Stomach smooth muscle (tissue), 2 donors: ENCODE data around the gene PRKG1.
A peak's percentile ranks its signal among the peaks of the same experiment; 100 is the strongest.

Experiments
- H3K27ac ChIP-seq: one replicate; pipeline ENCODE4 v1.7.0; 2013; ENCODE audit warnings: mild to moderate bottlenecking, low read length, inconsistent platforms
- H3K27me3 ChIP-seq, 2 donors: one replicate each; pipeline ENCODE4 v1.7.0; 2013; ENCODE audit warnings: low read length in 2 of 2; ENCODE audit not compliant: insufficient read depth in 2 of 2, control insufficient read depth in 1 of 2
- H3K36me3 ChIP-seq, 2 donors: one replicate each; pipeline ENCODE4 v1.7.0; 2013; ENCODE audit warnings: low read length in 2 of 2; ENCODE audit not compliant: control insufficient read depth in 2 of 2, insufficient read depth in 2 of 2
- H3K4me1 ChIP-seq: one replicate; pipeline ENCODE4 v1.7.0; 2013; ENCODE audit warnings: low read length; ENCODE audit not compliant: control insufficient read depth, insufficient read depth
- H3K4me3 ChIP-seq, 2 donors: one replicate each; pipeline ENCODE4 v1.7.0; 2013; ENCODE audit warnings: low read length in 2 of 2
- H3K9ac ChIP-seq, 2 donors: one replicate each; pipeline ENCODE4 v1.7.0; 2013; ENCODE audit warnings: low read length in 2 of 2, mild to moderate bottlenecking in 1 of 2
- H3K9me3 ChIP-seq, 2 donors: one replicate each; pipeline ENCODE4 v1.7.0; 2013; ENCODE audit warnings: low read length in 2 of 2; ENCODE audit not compliant: control insufficient read depth in 2 of 2
- donor health status: healthy.
- donor health status: Pancreatic carcinoma.

Gene PRKG1

GRCh38 chr10:51090190-51090589 lies 15.9 kb downstream of the PRKG1 start:
- Histone ChIP-seq H3K27ac (no peak overlapping the region), H3K9ac (no peak overlapping the region), H3K4me1 (peaks cover 3% of the 10 kb centered on the region), H3K36me3 (no peaks in the 10 kb centered on the region), H3K4me3 (no peak overlapping the region), H3K9me3 (no peaks in the 10 kb centered on the region), H3K27me3 (no peaks in the 10 kb centered on the region)

GRCh38 chr10:51092402-51092801 lies 18.1 kb downstream of the PRKG1 start:
- peak overlapping the region in 1 of 2 donors; percentile 50 for H3K4me3 ChIP-seq

GRCh38 chr10:51095444-51095843 lies 21.2 kb downstream of the PRKG1 start:
- H3K4me1 ChIP-seq, result peaks cover 3% of the 10 kb centered on the region
- no peaks in the 10 kb centered on the region for H3K9me3 ChIP-seq
- H3K36me3 ChIP-seq, result no peaks in the 10 kb centered on the region
- H3K9ac ChIP-seq, result no peak overlapping the region
- H3K27me3 ChIP-seq, result no peaks in the 10 kb centered on the region
- H3K4me3 ChIP-seq, result no peak overlapping the region
- H3K27ac ChIP-seq, result no peak overlapping the region

More at GRCh38 chr10:51092402-51092801, 18.1 kb downstream of the PRKG1 start:
- H3K9me3 ChIP-seq, result no peaks in the 10 kb centered on the region
- H3K27me3 ChIP-seq, result no peaks in the 10 kb centered on the region
- no peaks in the 10 kb centered on the region for H3K36me3 ChIP-seq
- peaks cover 3% of the 10 kb centered on the region for H3K4me1 ChIP-seq
- H3K9ac ChIP-seq, result no peak overlapping the region
- H3K27ac ChIP-seq, result peak overlapping the region; percentile 12

- Histone ChIP-seq H3K36me3 (no peaks in the 10 kb centered on the region), H3K9ac (no peak overlapping the region), H3K27ac (no peak overlapping the region), H3K4me1 (peaks cover 3% of the 10 kb centered on the region), H3K27me3 (no peaks in the 10 kb centered on the region), H3K9me3 (no peaks in the 10 kb centered on the region), H3K4me3 (no peak overlapping the region)
Observed at GRCh38 chr10:51097546-51097945, 23.3 kb downstream of the PRKG1 start.

GRCh38 chr10:51100221-51100620 lies 25.9 kb downstream of the PRKG1 start:
- Histone ChIP-seq H3K9me3 (no peaks in the 10 kb centered on the region), H3K4me3 (no peak overlapping the region), H3K4me1 (no peaks in the 10 kb centered on the region), H3K36me3 (no peaks in the 10 kb centered on the region), H3K27me3 (no peaks in the 10 kb centered on the region), H3K9ac (no peak overlapping the region), H3K27ac (no peak overlapping the region)

- H3K27me3 ChIP-seq, result no peaks in the 10 kb centered on the region
- H3K4me3 ChIP-seq, result no peak overlapping the region
- H3K27ac ChIP-seq, result no peak overlapping the region
- no peaks in the 10 kb centered on the region for H3K4me1 ChIP-seq
- no peak overlapping the region for H3K9ac ChIP-seq
- H3K36me3 ChIP-seq, result no peaks in the 10 kb centered on the region
- H3K9me3 ChIP-seq, result no peaks in the 10 kb centered on the region
Observed at GRCh38 chr10:51103554-51104217, 29.4 kb downstream of the PRKG1 start.

- no peaks in the 10 kb centered on the region for H3K9me3 ChIP-seq
- no peaks in the 10 kb centered on the region for H3K4me1 ChIP-seq
- H3K36me3 ChIP-seq, result no peaks in the 10 kb centered on the region
- no peak overlapping the region for H3K4me3 ChIP-seq
- no peak overlapping the region for H3K27ac ChIP-seq
- H3K27me3 ChIP-seq, result no peaks in the 10 kb centered on the region
- H3K9ac ChIP-seq, result no peak overlapping the region
Observed at GRCh38 chr10:51106311-51106945, 32.1 kb downstream of the PRKG1 start.

- no peak overlapping the region for H3K9ac ChIP-seq
- H3K27ac ChIP-seq, result no peak overlapping the region
- H3K36me3 ChIP-seq, result no peaks in the 10 kb centered on the region
- no peaks in the 10 kb centered on the region for H3K9me3 ChIP-seq
- H3K4me3 ChIP-seq, result no peak overlapping the region
- H3K4me1 ChIP-seq, result no peaks in the 10 kb centered on the region
- H3K27me3 ChIP-seq, result no peaks in the 10 kb centered on the region
Observed at GRCh38 chr10:51108406-51108805, 34.1 kb downstream of the PRKG1 start.

- Histone ChIP-seq H3K4me3 (no peak overlapping the region), H3K36me3 (no peaks in the 10 kb centered on the region), H3K9ac (no peak overlapping the region), H3K4me1 (no peaks in the 10 kb centered on the region), H3K9me3 (no peaks in the 10 kb centered on the region), H3K27me3 (no peaks in the 10 kb centered on the region), H3K27ac (no peak overlapping the region)
Observed at GRCh38 chr10:51109801-51110533, 35.7 kb downstream of the PRKG1 start.

GRCh38 chr10:51112013-51112412 lies 37.7 kb downstream of the PRKG1 start:
- no peaks in the 10 kb centered on the region for H3K9me3 ChIP-seq
- no peak overlapping the region for H3K4me3 ChIP-seq
- H3K4me1 ChIP-seq, result no peaks in the 10 kb centered on the region
- H3K36me3 ChIP-seq, result no peaks in the 10 kb centered on the region
- H3K27me3 ChIP-seq, result no peaks in the 10 kb centered on the region
- no peak overlapping the region for H3K9ac ChIP-seq
- no peak overlapping the region for H3K27ac ChIP-seq

GRCh38 chr10:51113007-51113406 lies 38.7 kb downstream of the PRKG1 start:
- Histone ChIP-seq H3K27ac (no peak overlapping the region), H3K4me3 (no peak overlapping the region), H3K9me3 (no peaks in the 10 kb centered on the region), H3K36me3 (no peaks in the 10 kb centered on the region), H3K27me3 (no peaks in the 10 kb centered on the region), H3K9ac (no peak overlapping the region), H3K4me1 (no peaks in the 10 kb centered on the region)
